ENCODE results near the gene CRISPLD2.

Gene CRISPLD2

DNA sequence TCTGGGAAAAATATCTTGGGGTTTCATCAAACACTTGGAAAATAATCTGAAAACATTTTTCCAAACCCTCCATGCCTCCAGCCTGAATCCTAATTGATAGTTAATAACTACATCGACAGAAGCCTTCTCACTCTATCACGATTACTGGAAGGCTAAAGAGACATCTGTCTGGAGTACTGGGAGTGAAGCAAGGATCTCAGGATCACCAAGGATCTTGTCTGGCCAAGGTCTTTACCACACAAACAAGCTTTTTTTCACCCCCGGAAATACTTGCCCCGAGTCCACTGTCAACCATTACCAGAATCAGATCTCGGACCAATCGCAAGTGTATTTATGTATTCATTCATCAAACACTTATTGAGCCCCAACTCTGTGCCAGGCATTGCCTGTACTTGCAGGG lies 28.3 kb upstream of the CRISPLD2 start:
- Histone ChIP-seq H3K27ac (no peak overlapping the region), H3K27me3 (replicated peaks) (no peaks in the 10 kb centered on the region), H3K4me3 (ENCODE audit: low read depth, low read length) (no peak overlapping the region), H3K36me3 (replicated peaks) (no peaks in the 10 kb centered on the region)
- TF ChIP-seq, protein P1, sequence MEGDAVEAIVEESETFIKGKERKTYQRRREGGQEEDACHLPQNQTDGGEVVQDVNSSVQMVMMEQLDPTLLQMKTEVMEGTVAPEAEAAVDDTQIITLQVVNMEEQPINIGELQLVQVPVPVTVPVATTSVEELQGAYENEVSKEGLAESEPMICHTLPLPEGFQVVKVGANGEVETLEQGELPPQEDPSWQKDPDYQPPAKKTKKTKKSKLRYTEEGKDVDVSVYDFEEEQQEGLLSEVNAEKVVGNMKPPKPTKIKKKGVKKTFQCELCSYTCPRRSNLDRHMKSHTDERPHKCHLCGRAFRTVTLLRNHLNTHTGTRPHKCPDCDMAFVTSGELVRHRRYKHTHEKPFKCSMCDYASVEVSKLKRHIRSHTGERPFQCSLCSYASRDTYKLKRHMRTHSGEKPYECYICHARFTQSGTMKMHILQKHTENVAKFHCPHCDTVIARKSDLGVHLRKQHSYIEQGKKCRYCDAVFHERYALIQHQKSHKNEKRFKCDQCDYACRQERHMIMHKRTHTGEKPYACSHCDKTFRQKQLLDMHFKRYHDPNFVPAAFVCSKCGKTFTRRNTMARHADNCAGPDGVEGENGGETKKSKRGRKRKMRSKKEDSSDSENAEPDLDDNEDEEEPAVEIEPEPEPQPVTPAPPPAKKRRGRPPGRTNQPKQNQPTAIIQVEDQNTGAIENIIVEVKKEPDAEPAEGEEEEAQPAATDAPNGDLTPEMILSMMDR (IDR thresholded peaks at IDR 0.05; ENCODE audit: low read depth, low read length, missing control alignments) = no peak
- no peak for DNase-seq
- in situ Hi-C loops (cut with HindIII; ENCODE audit: low pct_ligation_motif_present, low sequenced_read_pairs) = no loop called here

DNA sequence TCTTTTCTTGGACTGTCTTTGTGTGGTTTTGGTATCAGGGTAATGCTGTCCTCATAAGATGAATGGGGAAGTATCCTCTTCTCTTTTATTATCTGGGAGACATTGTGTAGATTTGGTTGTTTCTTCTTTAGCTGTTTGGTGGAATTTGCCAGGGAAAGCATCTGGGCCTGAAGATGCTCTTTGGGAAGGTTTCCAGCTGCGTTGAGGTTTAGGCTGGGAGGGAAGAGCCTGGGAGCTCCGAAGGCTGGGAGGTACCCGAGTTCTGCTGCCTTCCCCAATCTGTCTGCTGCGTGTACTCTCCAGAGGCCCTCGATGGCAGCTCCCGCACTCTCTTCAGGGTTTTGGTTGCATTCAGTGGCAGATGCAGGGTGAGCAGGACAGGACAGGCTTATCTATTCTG lies 25.6 kb upstream of the CRISPLD2 start:
- no peaks in the 10 kb centered on the region for H3K27me3 ChIP-seq (replicated peaks)
- H3K4me3 ChIP-seq (ENCODE audit: low read depth, low read length) = no peak overlapping the region
- TF ChIP-seq, protein P1 (IDR thresholded peaks at IDR 0.05; ENCODE audit: low read depth, low read length, missing control alignments) = no peak
- no peaks in the 10 kb centered on the region for H3K36me3 ChIP-seq (replicated peaks)
- in situ Hi-C loops (cut with HindIII; ENCODE audit: low pct_ligation_motif_present, low sequenced_read_pairs) = no loop called here
- no peak for DNase-seq
- no peak overlapping the region for H3K27ac ChIP-seq

DNA sequence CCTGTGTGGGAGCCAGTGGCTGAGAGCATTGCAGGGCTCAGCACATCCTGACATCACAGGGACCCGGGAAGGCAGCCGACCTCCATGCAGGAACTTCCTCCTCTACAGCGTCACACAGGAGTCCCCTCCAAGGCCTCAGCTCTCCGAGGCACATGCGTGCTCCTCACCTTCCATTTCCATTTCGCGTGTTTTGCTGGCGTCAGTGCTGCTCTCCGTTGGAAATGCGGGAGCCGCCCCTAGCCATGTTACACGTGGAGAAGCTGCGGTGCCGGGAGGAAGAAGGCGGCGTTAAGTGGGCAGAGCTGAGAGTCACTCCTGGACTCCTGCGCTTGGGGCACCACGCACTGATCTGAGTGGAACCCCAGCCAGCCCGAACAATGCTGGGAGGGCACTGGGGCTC lies 25.2 kb upstream of the CRISPLD2 start:
- no peak for DNase-seq
- no peak overlapping the region for H3K4me3 ChIP-seq (ENCODE audit: low read depth, low read length)
- H3K36me3 ChIP-seq (replicated peaks) = no peaks in the 10 kb centered on the region
- no peaks in the 10 kb centered on the region for H3K27me3 ChIP-seq (replicated peaks)
- H3K27ac ChIP-seq = peak overlapping the region; percentile 86
- in situ Hi-C loops (cut with HindIII; ENCODE audit: low pct_ligation_motif_present, low sequenced_read_pairs) = no loop called here
- TF ChIP-seq, protein P1 (IDR thresholded peaks at IDR 0.05; ENCODE audit: low read depth, low read length, missing control alignments) = no peak

DNA sequence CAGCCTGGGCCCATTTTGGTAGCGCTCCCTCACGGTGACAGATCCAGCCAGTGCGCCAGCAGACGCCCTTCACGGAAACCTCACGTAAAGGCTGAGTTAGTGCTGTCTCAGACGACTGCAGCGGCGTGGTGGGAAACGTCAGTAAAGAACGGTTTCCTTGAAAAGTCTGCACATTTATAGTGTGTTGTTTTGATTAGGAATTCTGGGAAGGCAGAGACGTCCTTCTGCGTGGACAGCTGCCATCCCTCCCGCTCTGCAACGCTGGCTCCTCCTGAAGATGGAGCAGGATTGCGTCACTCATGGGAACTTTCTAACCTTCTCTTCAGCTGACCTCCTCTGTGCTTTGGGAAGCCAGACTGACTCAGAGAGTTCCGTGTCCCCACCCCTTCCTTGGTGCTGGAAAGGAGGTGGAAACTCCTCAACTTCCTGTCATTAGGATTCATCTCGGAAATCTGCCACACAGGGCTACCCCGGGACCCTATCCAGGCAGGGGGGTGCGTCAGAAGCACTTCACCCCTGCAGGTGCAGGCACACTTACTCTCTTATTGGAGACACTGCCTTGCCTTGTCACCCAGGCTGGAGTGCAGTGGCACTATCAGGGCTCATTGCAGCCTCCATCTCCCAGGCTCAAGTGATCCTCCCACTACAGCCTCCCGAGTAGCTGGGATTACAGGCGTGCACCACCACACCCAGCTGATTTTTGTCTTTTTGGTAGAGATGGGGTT lies 24.3 kb upstream of the CRISPLD2 start:
- TF ChIP-seq, protein P1 (IDR thresholded peaks at IDR 0.05; ENCODE audit: low read depth, low read length, missing control alignments) = no peak
- H3K27me3 ChIP-seq (replicated peaks) = no peaks in the 10 kb centered on the region
- H3K36me3 ChIP-seq (replicated peaks) = no peaks in the 10 kb centered on the region
- peak; percentile 96 for DNase-seq
- no peak overlapping the region for H3K4me3 ChIP-seq (ENCODE audit: low read depth, low read length)
- H3K27ac ChIP-seq = peak overlapping the region; percentile 86
- in situ Hi-C loops (cut with HindIII; ENCODE audit: low pct_ligation_motif_present, low sequenced_read_pairs) = no loop called here

DNA sequence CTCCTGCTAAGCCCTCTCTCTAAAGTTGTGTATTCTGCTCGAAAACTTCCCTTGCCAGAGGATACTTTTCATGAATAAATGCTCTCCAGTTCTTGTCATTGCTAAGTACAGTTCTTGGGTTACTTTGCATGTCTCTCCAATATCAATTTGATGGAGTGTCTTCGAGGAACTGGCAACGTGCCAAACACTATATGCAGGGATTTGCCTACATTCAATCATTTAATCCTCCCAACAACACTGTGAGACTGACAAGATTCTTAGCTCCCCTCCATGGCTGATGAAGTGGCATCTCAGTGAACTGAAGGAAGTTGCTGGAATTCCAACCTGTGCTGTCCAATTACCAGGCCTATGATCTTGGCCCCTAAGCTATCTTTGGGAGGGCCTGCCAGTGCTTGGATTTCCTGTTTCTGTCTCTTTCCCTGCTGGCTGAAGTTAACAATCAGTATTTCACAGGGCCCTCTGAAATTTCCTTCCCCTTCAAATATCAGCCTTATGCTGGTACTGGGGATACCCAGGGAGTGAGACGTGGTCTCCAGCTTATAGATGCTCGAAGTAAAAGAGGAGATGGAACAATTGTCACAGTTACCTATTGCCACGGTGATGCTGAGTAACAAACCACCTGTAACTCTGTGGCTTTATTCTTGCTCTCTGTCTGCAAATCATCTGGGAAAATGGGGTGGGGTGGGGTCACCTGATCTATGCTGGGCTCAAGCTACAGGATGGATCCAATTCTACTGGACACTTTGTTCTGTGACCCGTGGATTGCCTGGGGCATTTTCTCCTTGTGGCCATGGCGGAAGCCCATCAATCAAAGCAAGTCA lies 19.4 kb upstream of the CRISPLD2 start:
- in situ Hi-C loops (cut with HindIII; ENCODE audit: low pct_ligation_motif_present, low sequenced_read_pairs) = no loop called here
- no peak overlapping the region for H3K4me3 ChIP-seq (ENCODE audit: low read depth, low read length)
- no peaks in the 10 kb centered on the region for H3K36me3 ChIP-seq (replicated peaks)
- TF ChIP-seq, protein P1 (IDR thresholded peaks at IDR 0.05; ENCODE audit: low read depth, low read length, missing control alignments) = no peak
- H3K27ac ChIP-seq = no peak overlapping the region
- DNase-seq = no peak
- no peaks in the 10 kb centered on the region for H3K27me3 ChIP-seq (replicated peaks)

Data from brain microvascular endothelial cell (primary cell).